Right lobe of liver (tissue), 4 donors: Measurements from ENCODE around the gene MAP4.

Source experiments
- POLR2A ChIP-seq: fragments of 450-650 bp; IDR thresholded peaks from one replicate; pipeline ENCODE4 v1.6.1; 2017; ENCODE audit warnings: antibody characterized with exemption, mild to moderate bottlenecking
- TF ChIP-seq, protein P1 (sequence below), 4 donors: fragments of 200-600 bp in 3 of 4; fragments of 450-650 bp in 1 of 4; IDR thresholded peaks; one replicate each; pipeline versions ENCODE4 v1.5.1 to v1.8.0; 2016 to 2022; ENCODE audit warnings: antibody characterized with exemption in 4 of 4, mild to moderate bottlenecking in 2 of 4
- donor health status: DM: no; HTN: no; CAD: no.
- donor health status: DM: no; HTN: no; CAD: no.
- donor health status: DM: no; HTN: yes; CAD: no.

DNA sequence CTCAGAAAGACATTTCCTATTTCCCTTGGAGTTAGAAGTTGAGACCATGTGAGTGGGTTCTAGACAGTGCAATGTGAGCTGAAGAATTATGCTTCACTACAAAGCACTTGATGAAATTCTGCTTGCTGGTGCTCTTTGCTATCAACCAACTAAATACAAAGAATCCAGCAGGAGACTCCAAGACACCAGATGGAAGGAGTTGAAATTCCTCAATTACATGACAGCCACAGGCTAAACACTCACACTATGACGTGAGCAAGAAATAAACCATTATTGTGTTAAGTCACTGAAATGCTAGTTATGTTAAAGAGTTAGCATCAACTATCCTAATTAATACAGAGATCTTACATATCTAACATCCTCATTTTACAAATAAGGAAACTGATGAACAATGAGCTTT is 8.2 kb upstream of the MAP4 start:
- TF ChIP-seq, protein P1, sequence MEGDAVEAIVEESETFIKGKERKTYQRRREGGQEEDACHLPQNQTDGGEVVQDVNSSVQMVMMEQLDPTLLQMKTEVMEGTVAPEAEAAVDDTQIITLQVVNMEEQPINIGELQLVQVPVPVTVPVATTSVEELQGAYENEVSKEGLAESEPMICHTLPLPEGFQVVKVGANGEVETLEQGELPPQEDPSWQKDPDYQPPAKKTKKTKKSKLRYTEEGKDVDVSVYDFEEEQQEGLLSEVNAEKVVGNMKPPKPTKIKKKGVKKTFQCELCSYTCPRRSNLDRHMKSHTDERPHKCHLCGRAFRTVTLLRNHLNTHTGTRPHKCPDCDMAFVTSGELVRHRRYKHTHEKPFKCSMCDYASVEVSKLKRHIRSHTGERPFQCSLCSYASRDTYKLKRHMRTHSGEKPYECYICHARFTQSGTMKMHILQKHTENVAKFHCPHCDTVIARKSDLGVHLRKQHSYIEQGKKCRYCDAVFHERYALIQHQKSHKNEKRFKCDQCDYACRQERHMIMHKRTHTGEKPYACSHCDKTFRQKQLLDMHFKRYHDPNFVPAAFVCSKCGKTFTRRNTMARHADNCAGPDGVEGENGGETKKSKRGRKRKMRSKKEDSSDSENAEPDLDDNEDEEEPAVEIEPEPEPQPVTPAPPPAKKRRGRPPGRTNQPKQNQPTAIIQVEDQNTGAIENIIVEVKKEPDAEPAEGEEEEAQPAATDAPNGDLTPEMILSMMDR (IDR thresholded peaks at IDR 0.05): no peak
- TF ChIP-seq POLR2A: no peak
